ENCODE results near the gene SSR1. TPM values are rescaled to one million over a fixed set of nuclear protein-coding genes. Genes with fewer than 3 reads are reported as not detected.

The SSR1 gene
- total and polyA plus RNA-seq, 2 donors (not counting 1 experiment from before 2014, with no cell fraction given) = 65.6 to 237 TPM

DNA sequence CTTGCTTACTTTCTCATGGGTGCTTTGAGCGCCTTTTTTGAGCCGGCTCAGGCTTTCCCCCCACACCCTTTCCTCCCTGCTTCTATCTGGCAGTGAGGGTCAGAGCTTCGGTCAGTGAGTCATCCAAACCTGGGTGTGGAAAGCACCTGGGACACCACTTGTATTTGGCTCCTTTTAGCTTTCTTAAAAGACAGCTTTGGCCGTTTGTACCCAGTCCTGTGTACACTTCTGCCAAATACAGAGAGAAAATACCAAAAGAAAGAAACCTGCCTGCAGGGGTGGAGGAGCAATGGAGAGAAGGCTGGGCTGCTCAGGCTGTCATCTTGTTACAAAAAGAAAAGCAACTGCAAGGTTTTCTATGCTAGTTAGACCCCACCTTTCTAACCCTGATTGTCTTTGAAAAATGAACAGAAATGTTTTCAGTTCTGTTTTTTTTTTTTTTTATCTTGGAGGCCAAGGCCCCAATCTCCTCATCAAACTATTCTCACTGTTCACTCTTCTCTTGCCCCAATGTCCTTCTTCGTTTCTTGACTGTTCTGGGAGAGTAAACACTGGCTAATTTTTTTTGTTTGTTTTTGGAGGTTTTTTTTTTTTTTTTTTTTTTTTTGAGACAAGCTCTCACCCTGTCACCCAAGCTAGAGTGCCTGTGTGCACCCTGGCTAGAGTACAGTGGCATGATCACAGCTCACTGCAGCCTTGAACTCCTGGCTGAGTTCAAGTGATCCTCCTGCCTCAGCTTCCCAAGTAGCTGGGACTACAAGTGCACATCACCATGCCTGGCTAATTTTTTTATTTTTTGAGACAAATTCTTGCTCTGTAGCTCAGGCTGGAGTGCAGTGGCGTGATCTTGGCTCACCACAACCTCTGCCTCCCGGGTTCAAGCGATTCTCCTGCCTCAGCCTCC is 76.4 kb downstream of the SSR1 start:
- Histone ChIP-seq H3K36me3 (ENCODE audit: control insufficient read depth, insufficient read depth, low read length) (peaks cover 12% of the 10 kb centered on the region), H4K20me1 (ENCODE audit: control insufficient read depth, extremely low read depth, insufficient read depth, low read length) (no peaks in the 10 kb centered on the region), H3K27ac (ENCODE audit: insufficient read depth, low read length) (no peak overlapping the region), H3K79me2 (ENCODE audit: control insufficient read depth, insufficient read depth, low read length) (peaks cover 8% of the 10 kb centered on the region), H3K9me3 (ENCODE audit: control insufficient read depth, insufficient read depth, low read depth, low read length) (no peaks in the 10 kb centered on the region), H2AFZ (ENCODE audit: low read length) (no peak overlapping the region), H3K4me1 (ENCODE audit: control insufficient read depth, extremely low read depth, insufficient read depth, low read length) (no peaks in the 10 kb centered on the region), H3K27me3 (ENCODE audit: control insufficient read depth, insufficient read depth, low read length) (no peaks in the 10 kb centered on the region), H3K4me2 (ENCODE audit: extremely low read depth, insufficient read depth, low read length) (no peak overlapping the region), H3K4me3 (replicated peaks in 1 of 4; ENCODE audit: control extremely low read depth in 1 of 4, insufficient read depth in 1 of 4, low read depth in 3 of 4, low read length in 4 of 4) (no peak overlapping the region), H3K9ac (ENCODE audit: insufficient read depth, low read length) (no peak overlapping the region)
- no peak for DNase-seq (ENCODE audit: low read depth in 2 of 2)
- TF ChIP-seq EZH2 (IDR thresholded peaks at IDR 0.05; ENCODE audit: low read length, missing control alignments) = no peak
- TF ChIP-seq, protein P1, sequence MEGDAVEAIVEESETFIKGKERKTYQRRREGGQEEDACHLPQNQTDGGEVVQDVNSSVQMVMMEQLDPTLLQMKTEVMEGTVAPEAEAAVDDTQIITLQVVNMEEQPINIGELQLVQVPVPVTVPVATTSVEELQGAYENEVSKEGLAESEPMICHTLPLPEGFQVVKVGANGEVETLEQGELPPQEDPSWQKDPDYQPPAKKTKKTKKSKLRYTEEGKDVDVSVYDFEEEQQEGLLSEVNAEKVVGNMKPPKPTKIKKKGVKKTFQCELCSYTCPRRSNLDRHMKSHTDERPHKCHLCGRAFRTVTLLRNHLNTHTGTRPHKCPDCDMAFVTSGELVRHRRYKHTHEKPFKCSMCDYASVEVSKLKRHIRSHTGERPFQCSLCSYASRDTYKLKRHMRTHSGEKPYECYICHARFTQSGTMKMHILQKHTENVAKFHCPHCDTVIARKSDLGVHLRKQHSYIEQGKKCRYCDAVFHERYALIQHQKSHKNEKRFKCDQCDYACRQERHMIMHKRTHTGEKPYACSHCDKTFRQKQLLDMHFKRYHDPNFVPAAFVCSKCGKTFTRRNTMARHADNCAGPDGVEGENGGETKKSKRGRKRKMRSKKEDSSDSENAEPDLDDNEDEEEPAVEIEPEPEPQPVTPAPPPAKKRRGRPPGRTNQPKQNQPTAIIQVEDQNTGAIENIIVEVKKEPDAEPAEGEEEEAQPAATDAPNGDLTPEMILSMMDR (conservative IDR thresholded peaks at IDR 0.05 in 1 of 2, IDR thresholded peaks at IDR 0.05 in 1 of 2; ENCODE audit: low read depth in 1 of 2, low read length in 2 of 2) = no peak

DNA sequence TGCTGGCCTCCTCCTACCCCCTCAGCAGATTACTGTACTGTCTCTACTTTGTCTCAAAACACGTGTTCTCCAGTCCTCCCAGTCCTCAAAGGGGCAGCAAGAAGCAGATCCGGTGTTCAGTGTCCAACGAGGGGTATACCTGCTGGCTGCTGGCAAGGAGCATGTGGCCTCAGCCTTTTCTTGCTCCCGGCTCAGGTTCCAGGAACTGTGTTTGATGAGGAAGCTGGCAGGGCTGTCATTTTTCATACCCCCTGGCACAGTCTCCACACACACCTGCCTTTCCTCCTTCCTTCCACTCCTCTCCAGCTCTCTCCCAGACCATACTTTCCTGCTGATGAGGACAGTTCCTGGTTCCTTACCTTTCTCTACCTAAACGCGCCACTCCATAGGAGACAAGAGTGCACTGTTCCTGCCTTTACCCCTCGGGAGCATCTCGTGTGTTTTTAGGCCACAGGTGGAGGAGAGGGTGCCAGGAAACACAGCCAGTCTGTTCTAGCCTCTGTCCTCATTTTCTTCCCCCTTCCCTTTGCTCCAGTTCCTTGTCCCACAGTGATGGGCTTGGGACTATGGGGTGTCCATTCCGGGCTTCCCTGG is 77.2 kb downstream of the SSR1 start:
- TF ChIP-seq, protein P1 (conservative IDR thresholded peaks at IDR 0.05 in 1 of 2, IDR thresholded peaks at IDR 0.05 in 1 of 2; ENCODE audit: low read depth in 1 of 2, low read length in 2 of 2) = no peak
- TF ChIP-seq EZH2 (IDR thresholded peaks at IDR 0.05; ENCODE audit: low read length, missing control alignments) = no peak
- no peaks in the 10 kb centered on the region for H3K9me3 ChIP-seq (ENCODE audit: control insufficient read depth, insufficient read depth, low read depth, low read length)
- no peaks in the 10 kb centered on the region for H3K27me3 ChIP-seq (ENCODE audit: control insufficient read depth, insufficient read depth, low read length)
- no peaks in the 10 kb centered on the region for H4K20me1 ChIP-seq (ENCODE audit: control insufficient read depth, extremely low read depth, insufficient read depth, low read length)
- no peak overlapping the region for H3K9ac ChIP-seq (ENCODE audit: insufficient read depth, low read length)
- H3K4me2 ChIP-seq (ENCODE audit: extremely low read depth, insufficient read depth, low read length) = no peak overlapping the region
- no peak for DNase-seq (ENCODE audit: low read depth in 2 of 2)
- no peaks in the 10 kb centered on the region for H3K4me1 ChIP-seq (ENCODE audit: control insufficient read depth, extremely low read depth, insufficient read depth, low read length)
- H3K79me2 ChIP-seq (ENCODE audit: control insufficient read depth, insufficient read depth, low read length) = peaks cover 8% of the 10 kb centered on the region
- no peak overlapping the region for H2AFZ ChIP-seq (ENCODE audit: low read length)
- H3K4me3 ChIP-seq (replicated peaks in 1 of 4; ENCODE audit: control extremely low read depth in 1 of 4, insufficient read depth in 1 of 4, low read depth in 3 of 4, low read length in 4 of 4) = no peak overlapping the region
- H3K27ac ChIP-seq (ENCODE audit: insufficient read depth, low read length) = no peak overlapping the region
- H3K36me3 ChIP-seq (ENCODE audit: control insufficient read depth, insufficient read depth, low read length) = peaks cover 20% of the 10 kb centered on the region

DNA sequence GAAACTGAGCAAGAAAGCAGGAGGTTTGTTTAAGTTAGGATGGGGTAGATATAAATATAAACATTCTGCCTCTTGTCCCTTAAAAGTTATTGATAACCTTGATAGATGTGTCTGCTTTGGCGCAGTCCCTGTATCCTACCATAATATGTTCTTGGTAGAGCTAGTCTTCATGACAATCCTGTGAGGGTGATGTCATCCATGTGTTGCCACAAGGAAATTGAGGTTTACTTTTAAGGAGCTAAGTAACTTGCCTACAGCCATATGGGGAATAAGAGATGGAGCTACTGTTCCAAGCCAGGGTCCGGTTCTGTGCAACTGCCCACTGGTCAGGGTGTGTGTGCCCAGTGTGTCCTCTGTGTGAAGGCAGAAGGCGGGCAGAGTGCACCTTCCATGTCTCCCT is 78.5 kb downstream of the SSR1 start:
- Histone ChIP-seq H3K36me3 (ENCODE audit: control insufficient read depth, insufficient read depth, low read length) (peaks cover 26% of the 10 kb centered on the region), H4K20me1 (ENCODE audit: control insufficient read depth, extremely low read depth, insufficient read depth, low read length) (no peaks in the 10 kb centered on the region)
- no peak for TF ChIP-seq EZH2 (IDR thresholded peaks at IDR 0.05; ENCODE audit: low read length, missing control alignments)
- TF ChIP-seq, protein P1 (conservative IDR thresholded peaks at IDR 0.05 in 1 of 2, IDR thresholded peaks at IDR 0.05 in 1 of 2; ENCODE audit: low read depth in 1 of 2, low read length in 2 of 2) = no peak

More for the DNA sequence above, 78.5 kb downstream of the SSR1 start:
- H3K79me2 ChIP-seq (ENCODE audit: control insufficient read depth, insufficient read depth, low read length) = peaks cover 6% of the 10 kb centered on the region
- H3K4me2 ChIP-seq (ENCODE audit: extremely low read depth, insufficient read depth, low read length) = no peak overlapping the region
- H3K27me3 ChIP-seq (ENCODE audit: control insufficient read depth, insufficient read depth, low read length) = no peaks in the 10 kb centered on the region
- H3K4me3 ChIP-seq (replicated peaks in 1 of 4; ENCODE audit: control extremely low read depth in 1 of 4, insufficient read depth in 1 of 4, low read depth in 3 of 4, low read length in 4 of 4) = no peak overlapping the region
- no peaks in the 10 kb centered on the region for H3K9me3 ChIP-seq (ENCODE audit: control insufficient read depth, insufficient read depth, low read depth, low read length)
- no peaks in the 10 kb centered on the region for H3K4me1 ChIP-seq (ENCODE audit: control insufficient read depth, extremely low read depth, insufficient read depth, low read length)
- no peak overlapping the region for H3K9ac ChIP-seq (ENCODE audit: insufficient read depth, low read length)
- H3K27ac ChIP-seq (ENCODE audit: insufficient read depth, low read length) = no peak overlapping the region
- DNase-seq (ENCODE audit: low read depth in 2 of 2) = no peak
- H2AFZ ChIP-seq (ENCODE audit: low read length) = no peak overlapping the region
